ENCODE data around the gene MKKS. TPM values are rescaled to one million over a fixed set of nuclear protein-coding genes. Genes with fewer than 3 reads are reported as not detected.

MKKS gene
- total RNA-seq, 4 donors from 2014 or later = 12.4 to 27.5 (median 19.9) TPM

DNA sequence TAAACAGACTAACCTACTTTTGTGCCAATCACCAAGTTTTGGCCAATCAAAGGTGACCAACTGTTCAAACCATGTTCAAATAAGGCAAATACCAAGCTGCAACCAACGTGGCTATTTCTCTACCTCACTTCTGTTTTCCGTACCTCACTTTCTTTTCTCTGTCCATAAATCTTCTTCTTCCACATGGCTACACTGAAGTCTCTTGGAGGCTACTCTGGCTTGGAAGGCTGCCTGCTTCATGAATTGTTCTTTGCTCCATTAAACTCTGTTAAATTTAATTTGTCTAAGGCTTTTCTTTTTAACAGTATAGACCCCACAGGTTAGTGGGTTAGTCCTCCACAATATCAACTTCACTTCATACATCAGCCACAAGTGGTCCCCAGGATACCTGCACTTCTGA is 58.8 kb downstream of the MKKS start:
- no peaks in the 10 kb centered on the region for H3K36me3 ChIP-seq
- H3K27ac ChIP-seq = no peak overlapping the region
- no peaks in the 10 kb centered on the region for H3K27me3 ChIP-seq
- no peak overlapping the region for H3K4me3 ChIP-seq
- no peaks in the 10 kb centered on the region for H3K9me3 ChIP-seq
- TF ChIP-seq, protein P1, sequence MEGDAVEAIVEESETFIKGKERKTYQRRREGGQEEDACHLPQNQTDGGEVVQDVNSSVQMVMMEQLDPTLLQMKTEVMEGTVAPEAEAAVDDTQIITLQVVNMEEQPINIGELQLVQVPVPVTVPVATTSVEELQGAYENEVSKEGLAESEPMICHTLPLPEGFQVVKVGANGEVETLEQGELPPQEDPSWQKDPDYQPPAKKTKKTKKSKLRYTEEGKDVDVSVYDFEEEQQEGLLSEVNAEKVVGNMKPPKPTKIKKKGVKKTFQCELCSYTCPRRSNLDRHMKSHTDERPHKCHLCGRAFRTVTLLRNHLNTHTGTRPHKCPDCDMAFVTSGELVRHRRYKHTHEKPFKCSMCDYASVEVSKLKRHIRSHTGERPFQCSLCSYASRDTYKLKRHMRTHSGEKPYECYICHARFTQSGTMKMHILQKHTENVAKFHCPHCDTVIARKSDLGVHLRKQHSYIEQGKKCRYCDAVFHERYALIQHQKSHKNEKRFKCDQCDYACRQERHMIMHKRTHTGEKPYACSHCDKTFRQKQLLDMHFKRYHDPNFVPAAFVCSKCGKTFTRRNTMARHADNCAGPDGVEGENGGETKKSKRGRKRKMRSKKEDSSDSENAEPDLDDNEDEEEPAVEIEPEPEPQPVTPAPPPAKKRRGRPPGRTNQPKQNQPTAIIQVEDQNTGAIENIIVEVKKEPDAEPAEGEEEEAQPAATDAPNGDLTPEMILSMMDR (IDR thresholded peaks at IDR 0.05) = no peak
- no peak for TF ChIP-seq POLR2A (IDR thresholded peaks at IDR 0.05)
- DNase-seq = no peak
- H3K4me1 ChIP-seq = no peaks in the 10 kb centered on the region

- no peak overlapping the region for H3K4me3 ChIP-seq
- H3K36me3 ChIP-seq = no peaks in the 10 kb centered on the region
- no peak overlapping the region for H3K27ac ChIP-seq
- H3K9me3 ChIP-seq = no peaks in the 10 kb centered on the region
- H3K4me1 ChIP-seq = no peaks in the 10 kb centered on the region
- H3K27me3 ChIP-seq = no peaks in the 10 kb centered on the region
- DNase-seq = no peak
- TF ChIP-seq, protein P1 (IDR thresholded peaks at IDR 0.05) = no peak
- no peak for TF ChIP-seq POLR2A (IDR thresholded peaks at IDR 0.05)
Measured at GRCh38 chr20:10374036-10374435, 60.0 kb downstream of the MKKS start.

- no peak for DNase-seq
- Histone ChIP-seq H3K4me3 (no peak overlapping the region), H3K27me3 (no peaks in the 10 kb centered on the region), H3K36me3 (no peaks in the 10 kb centered on the region), H3K27ac (no peak overlapping the region), H3K9me3 (no peaks in the 10 kb centered on the region), H3K4me1 (no peaks in the 10 kb centered on the region)
- TF ChIP-seq, protein P1 (IDR thresholded peaks at IDR 0.05) = no peak
- TF ChIP-seq POLR2A (IDR thresholded peaks at IDR 0.05) = no peak
Measured at GRCh38 chr20:10371467-10371866, 62.6 kb downstream of the MKKS start.

DNA sequence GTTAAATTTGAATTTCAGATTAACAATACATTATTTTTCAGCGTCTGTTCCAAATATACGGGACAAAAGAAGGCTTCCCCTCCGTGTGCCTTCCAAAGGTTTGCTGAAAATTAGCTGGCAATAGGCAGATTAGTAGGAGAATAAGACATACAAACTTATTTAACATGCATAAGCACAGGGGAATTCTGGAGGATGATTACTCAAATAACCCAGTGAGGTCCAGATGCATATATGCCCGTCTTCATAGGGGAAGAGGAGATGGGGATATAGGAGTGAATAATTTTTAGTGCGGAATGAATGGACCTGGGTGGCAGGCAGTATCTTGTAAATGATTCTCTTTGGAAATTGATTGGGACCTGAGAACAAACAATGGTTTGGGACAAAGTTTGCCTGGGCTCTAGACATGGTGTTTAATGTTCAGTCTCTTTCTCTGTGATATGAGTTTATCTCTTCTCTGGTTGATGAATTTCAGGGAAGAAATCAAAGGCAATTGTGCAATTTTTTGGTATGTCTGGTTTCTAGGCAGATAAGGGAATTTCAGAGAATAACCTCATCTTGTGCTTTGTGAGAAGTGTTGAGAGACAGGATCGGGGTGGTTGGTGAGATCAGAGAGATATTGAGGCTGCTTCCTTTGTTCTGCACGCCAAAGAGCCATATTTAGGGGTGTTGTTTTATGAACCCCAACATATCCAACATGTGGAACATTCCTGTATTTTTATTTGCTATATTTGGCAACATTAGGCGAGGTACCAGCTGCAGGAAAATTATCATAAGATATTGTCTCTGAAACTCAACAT is 63.7 kb downstream of the MKKS start:
- TF ChIP-seq, protein P1 (IDR thresholded peaks at IDR 0.05) = no peak
- TF ChIP-seq POLR2A (IDR thresholded peaks at IDR 0.05) = no peak
- H3K9me3 ChIP-seq = no peaks in the 10 kb centered on the region
- no peaks in the 10 kb centered on the region for H3K27me3 ChIP-seq
- no peak overlapping the region for H3K27ac ChIP-seq
- H3K4me3 ChIP-seq = no peak overlapping the region
- H3K4me1 ChIP-seq = no peaks in the 10 kb centered on the region
- no peaks in the 10 kb centered on the region for H3K36me3 ChIP-seq
- no peak for DNase-seq

DNA sequence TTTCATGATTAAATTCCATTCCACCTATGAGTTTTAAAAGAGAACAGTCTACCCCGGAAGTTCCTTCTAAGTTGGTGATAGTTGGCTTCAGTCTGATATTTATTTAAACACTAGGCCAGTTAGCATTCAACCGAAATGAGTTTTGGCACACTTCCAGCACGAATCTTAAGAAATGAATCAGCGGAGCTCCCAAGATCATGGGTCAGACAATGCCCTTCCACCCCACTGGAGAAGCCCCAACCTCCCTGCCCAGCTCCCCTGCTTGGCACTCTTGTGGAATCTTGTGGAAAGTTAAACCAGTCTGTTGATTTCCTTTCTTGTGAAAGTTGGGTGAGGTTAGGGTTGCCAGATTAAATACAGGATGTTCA is 64.3 kb downstream of the MKKS start:
- TF ChIP-seq, protein P1 (IDR thresholded peaks at IDR 0.05) = no peak
- TF ChIP-seq POLR2A (IDR thresholded peaks at IDR 0.05) = no peak
- Histone ChIP-seq H3K27me3 (no peaks in the 10 kb centered on the region), H3K36me3 (no peaks in the 10 kb centered on the region), H3K4me1 (no peaks in the 10 kb centered on the region), H3K4me3 (no peak overlapping the region), H3K27ac (no peak overlapping the region), H3K9me3 (no peaks in the 10 kb centered on the region)
- DNase-seq = no peak

All from Peyer's patch (tissue), 4 donors.